GM18517 (cell line): ENCODE results near the gene TRIM52.
"Not testable (repeated sequence)": the region's sequence is repeated elsewhere in the genome, so short reads cannot be mapped to it uniquely, and the experiment has no call there.

Experiments
- ATAC-seq: cut with Tn5 transposase; IDR thresholded peaks from one replicate; pipeline ENCODE4 v1.9.1; 2021; ENCODE audit warnings: mild to moderate bottlenecking, moderate library complexity; ENCODE audit not compliant: unreplicated experiment

TRIM52 gene

DNA sequence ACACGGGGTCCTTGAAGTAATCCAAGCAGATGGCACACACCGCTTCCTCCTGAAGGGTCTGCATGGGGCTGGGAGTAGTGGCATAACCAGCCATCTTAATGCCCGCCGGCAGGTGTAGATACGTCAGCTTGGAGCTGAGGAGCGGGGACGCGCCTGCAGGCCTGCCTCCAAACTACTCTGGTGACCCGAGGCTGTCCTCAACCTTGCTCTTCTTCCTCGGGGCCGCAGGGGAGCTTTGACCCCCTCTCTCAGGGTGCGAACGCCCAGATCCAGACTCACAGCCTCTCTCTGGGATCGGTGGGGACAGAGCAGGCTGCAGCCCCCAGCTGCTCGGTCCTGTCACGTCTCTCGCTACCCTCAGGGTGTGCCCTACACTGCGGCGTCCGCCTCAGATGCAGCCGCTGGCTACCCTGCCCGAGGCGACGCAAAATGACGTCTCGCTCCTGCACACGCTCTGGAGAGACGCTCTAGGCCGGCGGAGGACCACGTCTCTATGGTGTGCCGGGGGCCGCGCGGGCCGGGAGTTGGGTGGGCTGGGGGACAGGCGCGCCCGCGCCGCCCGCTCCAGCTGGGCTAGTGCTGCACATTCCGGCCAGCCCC, at the start of gene TRIM52:
TRIM52 (minus strand) TSS at position 424 of the 600 bp plus-strand sequence; CDS start at position 94, 330 bp downstream.
- ATAC-seq = peak; percentile 62

DNA sequence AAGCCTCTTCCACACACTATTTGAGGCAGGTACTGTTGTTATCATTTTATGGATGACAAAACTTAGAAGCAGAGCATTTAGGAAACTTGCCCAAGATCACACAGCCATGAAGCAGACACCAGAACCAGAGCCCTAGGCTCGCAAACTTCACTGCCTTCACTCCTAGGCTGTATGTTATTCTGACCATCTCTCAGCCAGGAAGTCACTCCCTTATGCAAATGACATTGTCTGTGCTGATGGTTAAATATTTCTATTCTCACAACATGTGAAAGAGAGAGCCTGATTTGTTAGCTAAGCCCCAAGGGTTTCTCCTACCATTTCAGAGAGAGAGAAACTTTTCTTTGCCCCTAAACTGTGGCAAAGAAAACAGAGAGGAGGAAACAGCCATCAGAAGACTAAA, 26.4 kb upstream of the TRIM52 start:
- ATAC-seq = not testable (repeated sequence)

DNA sequence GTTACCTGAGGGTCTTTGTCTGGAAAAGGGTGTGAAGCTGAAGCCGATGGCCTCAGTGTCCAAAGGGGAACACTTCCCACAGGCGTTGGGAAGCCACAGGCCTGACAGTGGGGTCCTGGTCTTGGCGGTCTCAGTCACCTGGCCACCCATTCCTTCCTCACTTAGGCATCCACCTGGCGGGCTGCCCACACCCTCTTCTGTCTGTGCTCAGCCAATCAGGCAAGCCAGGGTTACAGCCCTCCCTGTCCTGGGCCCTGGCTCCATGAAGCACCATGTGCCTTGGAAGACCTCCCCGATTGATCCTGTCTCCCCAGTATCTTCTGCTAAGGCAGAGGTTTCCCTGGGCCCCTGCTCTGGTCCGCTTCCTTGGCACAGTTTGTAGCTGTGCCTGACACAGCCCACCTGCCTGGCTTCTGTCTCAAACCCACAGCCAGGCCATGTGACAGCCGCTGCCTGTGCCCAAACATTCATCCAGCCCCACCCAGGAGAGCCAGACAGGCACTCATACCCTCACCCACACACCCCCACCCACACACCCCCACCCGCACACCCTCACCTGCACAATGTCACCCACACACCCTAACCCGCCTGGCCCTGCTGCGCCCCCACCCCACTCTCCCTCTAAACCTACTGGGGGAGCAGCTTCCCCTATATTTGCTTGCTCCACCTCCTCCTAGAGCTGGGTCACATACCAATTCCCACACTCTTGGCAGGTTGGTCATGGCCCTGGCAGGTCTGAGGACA, 25.2 kb upstream of the TRIM52 start:
- not testable (repeated sequence) for ATAC-seq

DNA sequence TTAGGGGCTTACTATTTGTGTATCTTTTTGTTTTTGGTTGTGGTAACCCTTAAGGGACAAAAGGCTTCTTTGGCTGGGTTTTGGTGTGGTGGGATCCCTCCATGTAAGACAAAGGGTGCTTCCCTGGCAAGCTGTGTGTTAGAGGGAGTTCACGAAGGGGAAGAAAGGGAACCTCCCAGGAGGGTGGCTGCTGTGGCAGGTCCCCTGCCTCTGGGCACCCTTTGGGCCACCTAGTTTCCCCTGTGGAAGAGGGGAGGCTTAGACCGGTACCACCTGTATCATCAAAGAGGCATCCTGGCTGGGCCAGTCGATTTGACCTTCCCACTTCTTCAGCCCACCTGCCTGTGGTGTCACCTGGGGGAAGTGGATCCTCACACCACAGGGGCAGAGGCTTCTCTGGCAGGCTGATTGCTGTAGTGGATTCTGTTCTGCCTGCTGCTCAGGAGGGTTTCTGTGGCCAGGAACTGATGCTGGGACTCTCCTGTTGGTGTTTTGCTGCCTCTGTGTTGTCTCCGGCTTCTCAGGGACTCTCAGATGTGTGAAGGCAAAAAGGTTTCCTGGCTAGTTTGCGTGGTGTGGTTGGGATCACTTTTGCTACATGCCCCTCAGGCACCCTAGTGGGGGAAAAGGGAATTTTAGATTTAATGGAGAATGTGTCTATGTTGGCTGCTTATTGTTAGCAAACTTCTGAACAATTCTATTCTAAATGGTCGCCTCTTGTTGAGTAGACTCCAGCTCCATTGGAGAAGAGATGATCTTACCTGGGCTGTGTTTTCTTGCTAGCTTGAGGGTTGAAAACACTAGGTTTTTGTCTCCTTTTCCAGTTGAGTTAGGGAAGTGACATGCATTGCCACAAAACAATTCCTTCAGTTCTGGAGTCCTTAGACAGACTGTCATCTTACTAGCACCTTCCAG, 23.2 kb upstream of the TRIM52 start:
- ATAC-seq = not testable (repeated sequence)

DNA sequence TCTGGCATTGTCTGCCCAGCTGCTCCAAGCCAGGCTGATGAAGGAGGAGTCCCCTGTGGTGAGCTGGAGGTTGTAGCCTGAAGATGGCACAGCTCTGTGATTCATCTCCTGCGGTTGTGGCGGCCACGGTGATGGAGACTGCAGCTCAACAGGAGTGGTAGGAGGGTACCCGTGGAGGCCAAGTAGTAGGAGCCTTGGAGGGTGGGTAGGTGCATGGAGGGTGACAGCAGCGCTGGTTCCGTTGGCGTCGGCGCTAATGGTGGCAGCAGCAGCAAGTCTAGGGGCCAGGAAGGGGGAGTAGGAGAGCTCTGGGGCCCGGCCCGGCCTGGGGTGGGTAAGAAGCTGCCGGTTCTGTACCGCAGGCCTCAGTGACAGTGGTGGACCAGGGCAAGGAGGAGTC, 22.4 kb upstream of the TRIM52 start:
- ATAC-seq = no peak

DNA sequence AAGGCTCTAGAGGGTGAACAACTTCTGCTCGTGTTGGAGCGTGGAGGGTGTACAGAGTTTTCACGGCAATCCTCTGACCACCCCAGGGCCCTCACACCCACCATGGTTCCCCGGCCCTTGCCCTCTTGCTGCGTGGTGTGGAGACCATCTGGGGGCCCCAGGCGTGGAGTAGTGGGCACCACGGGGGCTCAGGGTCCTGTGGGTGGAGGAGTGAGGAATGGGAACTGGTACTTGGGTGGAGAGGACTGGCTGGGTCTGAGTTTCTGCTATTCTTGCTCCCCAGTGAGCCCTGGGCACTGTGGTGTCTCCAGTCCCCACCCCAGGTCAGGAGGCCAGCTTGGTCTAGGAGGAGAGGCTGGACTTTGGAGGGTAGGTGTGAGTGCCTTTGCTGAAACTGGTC, 21.9 kb upstream of the TRIM52 start:
- ATAC-seq = no peak

DNA sequence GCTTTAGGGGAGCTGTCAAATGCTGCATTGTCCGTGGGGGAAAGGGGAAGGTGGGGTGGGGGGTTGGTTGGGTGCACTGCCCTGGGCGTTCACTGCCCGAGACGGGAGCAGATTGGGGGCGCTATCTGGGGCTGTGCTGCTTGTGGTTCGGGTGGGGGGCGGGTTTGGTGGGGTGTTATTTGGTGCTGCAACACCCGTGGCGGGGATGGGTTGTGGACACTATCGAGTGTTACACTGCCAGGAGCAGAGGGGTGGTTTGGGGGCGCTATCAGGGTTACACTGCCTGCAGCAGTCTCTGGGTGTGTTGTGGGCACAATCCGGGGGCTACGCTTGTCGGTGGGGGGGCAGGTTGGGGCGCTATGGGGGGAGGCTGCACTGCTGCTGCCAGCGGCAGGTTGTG, 21.5 kb upstream of the TRIM52 start:
- not testable (repeated sequence) for ATAC-seq

DNA sequence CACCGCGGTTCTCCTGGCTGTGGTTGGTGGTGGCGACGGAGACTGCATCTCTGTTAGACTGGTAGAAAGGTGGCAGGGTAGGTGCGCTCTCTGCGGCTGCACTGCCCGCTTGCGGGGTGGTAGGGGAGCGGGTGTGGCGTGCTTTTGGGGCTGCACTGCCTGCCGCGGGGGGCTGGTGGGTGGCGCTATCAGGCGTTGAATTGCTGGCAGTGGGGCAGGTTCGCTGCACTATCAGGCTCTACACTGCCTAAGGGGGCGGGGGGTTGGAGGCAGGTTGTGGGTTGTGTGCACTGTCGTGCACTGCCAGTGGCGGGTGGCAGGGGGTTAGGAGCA, 21.0 kb upstream of the TRIM52 start:
- ATAC-seq = no peak

DNA sequence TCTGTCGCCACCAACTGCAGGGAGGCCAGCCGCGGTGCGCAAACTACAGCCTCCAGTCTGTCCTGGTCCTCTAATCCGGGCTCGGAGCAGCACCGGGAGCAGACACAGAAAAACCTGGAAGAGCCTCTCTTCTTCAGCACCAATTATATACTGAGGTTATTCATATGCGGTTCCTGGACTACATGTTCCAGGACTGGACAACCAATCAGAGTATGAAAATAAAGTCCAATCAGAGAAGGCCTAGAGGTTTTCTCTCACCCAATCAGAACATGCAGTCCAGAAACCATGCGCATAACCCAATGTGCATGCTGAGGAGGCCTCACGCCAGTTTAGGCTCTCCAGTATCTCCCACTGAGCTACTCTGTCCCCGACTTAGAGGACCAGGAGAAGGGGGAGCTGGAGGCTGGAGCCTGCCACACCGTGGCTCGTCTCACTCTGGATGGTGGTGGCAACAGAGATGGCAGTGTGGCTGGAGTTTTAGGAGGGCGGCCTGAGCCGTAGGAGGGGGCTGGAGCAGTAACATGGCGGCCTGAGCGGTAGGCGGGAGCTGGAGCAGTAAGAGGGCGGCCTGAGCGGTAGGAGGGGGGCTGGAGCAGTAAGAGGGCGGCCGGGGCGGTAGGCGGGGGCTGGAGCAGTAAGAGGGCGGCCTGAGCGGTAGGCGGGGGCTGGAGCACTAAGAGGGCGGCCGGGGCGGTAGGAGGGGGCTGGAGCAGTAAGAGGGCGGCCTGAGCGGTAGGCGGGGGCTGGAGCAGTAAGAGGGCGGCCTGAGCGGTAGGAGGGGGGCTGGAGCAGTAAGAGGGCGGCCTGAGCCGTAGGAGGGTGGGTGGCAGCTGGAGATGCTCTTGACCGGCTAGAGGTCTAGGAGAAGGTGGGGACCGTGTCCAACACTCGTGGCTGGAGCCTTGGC, 20.4 kb upstream of the TRIM52 start:
- no peak for ATAC-seq

DNA sequence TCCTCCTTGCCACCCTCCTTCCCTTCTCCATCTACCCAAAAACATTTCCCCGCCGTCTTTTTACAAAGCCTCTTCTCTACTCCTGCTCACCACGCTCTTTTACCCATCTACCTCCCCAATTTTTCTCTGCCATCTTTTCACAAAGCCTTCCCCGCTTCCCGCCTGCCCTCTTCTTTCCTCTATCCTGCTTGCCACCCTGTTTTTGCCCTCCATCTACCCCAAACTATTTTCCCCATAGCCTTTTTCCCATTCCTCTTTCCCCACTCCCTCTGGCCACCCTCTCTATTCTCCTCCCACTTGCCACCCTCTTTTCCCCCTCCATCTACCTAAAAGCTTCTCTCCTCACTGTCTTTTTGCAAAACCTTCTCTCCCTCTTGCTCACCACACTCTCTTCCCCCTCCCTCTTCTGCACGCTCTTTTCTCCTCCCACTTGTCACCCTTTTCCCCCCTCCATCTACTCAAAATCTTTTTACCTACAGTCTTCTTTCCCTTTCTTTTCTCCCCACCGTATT, 19.4 kb upstream of the TRIM52 start:
- ATAC-seq = no peak

DNA sequence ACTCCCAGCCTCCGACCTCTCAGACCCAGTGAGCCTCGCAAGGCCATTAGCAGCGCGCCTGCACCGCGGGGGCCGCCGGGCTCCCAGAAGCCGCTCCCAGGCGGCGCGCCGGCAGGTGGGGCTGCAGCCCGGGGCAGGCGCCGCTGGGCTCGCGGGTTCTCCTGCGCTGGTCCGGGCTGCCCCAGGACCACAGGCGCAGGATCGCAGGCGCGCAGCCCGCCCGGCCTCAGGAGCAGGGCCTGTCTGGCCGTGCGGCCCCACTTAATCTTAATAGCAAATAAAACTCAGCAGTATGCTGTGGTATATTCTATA, 12.4 kb upstream of the TRIM52 start:
- ATAC-seq = not testable (repeated sequence)

DNA sequence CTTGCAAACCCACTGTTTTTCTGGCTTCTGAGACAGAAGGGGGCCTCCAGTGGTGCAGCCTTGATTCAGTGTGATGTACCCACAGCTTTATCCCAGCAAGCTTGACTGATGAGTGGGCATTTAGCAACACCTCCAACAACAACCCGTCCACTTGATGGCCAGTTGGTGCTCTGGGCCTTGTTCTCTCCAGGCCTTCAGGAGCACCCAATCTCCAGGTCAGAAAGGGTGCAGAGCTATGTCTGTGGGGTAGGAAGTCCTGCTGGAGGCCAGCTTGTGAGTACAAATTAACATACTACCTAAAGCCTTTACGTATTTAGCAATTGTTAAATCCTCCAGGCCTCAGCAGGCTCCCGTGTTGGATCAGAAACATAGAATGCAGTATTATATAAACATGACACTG, 10.1 kb upstream of the TRIM52 start:
- ATAC-seq = no peak

DNA sequence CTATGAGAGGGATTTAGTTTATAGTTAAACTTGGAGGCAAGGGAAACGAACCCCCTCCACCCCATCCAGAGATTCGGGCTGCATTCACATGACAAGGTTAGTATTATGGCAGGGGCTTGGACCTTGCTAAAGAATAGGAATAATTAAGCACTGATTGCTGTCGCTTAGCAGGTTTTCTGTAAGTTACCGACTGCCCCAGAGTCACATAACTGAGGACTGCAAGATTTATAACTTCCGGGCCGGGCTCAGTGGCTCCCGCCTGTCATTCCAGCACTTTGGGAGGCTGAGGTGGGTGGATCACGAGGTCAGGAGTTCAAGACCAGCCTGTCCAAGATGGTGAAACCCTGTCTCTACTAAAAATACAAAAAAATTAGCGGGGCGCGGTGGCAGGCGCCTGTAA, 7.0 kb upstream of the TRIM52 start:
- not testable (repeated sequence) for ATAC-seq

DNA sequence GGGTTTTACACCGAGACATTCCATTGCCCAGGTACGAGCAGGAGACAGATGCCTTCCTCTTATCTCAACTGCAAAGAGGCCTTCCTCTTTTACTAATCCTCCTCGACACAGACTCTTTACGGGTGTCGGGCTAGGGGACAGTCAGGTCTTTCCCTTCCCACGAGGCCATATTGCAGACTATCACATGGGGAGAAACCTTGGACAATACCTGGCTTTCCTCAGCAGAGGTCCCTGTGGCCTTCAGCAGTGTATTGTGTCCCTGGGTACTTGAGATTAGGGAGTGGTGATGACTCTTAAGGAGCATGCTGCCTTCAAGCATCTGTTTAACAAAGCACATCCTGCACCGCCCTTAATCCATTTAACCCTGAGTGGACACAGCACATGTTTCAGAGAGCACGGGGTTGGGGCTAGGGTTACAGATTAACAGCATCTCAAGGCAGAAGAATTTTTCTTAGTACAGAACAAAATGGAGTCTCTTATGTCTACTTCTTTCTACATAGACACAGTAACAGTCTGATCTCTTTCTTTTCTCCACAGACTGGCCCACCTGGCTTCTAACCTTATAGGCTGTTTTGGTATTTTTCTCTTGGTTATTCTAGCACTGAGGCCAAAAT, 6.5 kb upstream of the TRIM52 start:
- ATAC-seq = not testable (repeated sequence)

DNA sequence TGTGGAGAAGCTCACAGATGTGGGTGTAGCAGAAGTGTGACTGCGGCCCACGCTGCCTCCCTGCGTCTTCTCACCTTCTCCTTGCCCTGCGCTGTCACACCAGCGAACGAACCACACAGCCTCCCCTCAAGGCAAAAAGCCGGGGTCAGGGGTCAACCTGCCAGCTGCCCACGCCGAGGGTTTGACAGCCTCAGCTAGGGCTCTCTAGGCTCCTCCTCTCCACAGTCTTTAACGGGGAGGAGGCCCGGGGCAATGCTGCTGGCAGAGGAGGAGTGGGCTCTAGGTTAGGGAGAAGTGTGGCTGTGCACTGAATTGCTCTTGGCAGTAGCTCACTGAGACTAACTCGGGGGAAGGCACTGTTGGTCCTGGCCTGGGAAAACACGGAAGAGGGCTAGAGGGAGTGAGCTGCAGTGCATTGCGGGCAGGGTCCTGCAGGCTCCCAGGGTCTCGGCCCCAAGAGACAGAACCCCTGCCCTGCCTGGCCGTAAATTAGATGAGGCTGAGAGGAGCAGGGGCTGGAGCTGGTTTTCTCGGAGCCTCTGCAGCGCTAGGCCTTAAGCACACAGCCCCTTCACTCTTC, 4.2 kb upstream of the TRIM52 start:
- no peak for ATAC-seq

DNA sequence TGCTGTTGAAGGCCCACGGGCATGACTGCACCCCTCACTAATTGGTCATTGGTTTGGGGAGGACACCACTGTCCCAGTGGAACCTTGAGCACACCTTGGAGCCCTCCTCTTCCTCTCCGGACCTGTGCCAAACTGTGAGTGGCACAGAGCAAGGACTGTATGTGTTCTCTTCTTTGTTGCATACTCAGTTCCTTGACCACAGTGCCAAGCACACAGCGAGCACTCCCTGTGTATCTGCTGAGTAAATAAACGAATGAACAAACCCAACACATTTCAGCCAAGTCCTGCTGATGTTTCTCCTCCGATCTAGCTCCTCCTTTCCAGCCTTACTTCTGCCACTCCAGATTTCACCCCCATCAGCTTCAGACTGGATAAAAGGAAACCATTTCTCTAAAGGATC, 2.7 kb upstream of the TRIM52 start:
- no peak for ATAC-seq

DNA sequence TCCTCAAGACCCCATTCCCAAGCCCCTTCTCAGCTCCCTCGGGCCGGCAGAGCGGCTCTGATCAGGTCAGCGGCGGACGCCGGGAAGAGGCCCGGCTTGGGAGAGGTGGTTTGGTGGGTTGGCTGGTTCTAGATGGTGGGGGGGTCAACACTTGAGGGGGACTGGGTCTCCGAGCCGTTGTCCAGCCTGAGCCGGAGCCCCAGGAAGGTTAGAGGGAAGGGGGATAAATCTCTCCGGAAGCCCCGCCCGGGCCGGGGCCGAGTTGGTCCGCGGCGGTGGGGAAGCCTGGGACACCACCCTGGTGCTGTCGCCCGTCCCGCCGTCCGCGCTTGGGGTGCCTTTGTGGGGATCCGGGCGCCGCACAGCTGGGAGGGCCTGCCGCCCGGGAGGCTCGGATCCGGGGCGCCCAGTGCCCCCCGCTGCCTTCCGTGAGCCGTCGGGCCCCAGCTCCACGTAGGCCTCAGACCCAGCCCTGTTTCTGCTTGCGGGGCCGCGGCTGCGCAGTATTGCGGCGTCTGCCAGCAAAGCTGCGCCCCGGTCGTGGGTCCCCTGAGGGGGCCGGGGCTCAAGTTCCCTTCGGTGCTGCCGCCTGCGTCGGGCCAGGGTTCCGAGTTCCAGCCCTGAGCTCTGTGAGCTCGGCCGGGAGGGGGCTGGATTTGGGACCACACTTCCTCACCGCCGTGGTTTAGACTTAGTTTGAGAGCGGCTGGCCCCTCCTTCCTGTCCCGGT, 542 bp upstream of the TRIM52 start:
- peak; percentile 55 for ATAC-seq

DNA sequence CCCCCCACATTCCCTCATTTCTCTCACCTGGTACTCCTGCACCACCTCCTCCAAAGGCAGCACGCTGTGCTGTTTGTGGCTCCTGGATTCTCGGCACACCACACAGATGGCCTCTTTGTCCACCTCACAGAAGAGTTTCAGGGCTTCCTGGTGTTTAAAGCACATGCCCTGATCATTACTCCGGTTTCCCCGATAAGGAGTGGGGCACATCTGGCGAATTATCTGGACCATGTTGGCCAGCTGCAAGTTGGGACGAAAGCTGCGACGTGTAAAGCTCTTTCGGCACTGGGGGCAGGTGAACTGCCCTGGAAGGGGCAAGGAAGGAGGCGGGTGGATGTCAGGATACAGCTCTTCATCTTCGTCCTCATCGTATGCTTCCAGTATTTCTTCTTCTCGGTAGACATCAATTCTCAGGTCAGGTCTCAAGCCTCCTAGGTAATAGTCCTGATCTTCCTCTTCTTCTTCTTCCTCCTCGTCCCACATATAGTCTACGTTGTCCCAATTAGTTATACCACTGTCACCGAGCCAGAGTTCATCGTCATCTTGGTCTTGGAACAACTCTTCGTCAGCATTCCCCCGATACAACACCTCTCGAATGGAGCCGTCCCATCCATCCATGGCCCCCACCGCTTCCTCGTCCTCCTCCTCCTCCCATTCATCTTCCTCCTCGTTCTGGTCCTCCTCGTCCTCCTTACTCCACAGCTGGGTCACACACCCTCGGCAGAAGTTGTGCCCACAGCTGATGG, 796 bp downstream of the TRIM52 start:
- ATAC-seq = no peak
